NCI-H1930 (cell line): ENCODE measurements around the gene COIL.

Source experiments
- DNase-seq, 2 experiments: peaks; one replicate each; lab custom pipeline; 2025; lab: John Stamatoyannopoulos, UW

COIL gene

GRCh38 chr17:56909742-56910508 lies 50.9 kb downstream of the COIL start:
- DNase-seq = no peak

DNA sequence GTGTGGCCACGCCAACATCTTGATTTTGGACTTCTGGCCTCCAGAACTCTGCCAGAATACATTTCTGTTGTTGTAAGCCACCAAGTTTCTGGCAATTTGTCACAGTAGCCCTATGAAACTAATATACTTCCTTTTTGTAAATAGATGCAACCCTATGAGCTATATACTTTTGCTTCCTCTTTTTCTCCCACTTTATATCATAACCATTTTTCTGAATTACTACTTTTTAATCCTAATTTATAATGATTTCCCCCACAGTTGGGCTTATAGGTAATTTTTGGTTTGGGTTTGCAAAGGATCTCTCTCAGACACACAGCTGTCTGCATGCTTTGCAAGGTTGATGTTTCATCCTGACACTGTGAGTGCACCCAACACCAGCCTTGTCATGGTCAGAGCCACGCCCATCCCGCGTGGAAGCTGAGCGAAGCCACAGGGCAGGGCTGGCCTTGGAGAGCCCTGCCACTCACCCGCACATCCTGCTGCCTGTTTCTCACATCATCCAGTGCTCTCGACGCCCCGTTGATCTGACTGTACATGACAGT lies 52.8 kb downstream of the COIL start:
- no peak for DNase-seq

GRCh38 chr17:56903560-56903959 lies 57.3 kb downstream of the COIL start:
- no peak for DNase-seq

DNA sequence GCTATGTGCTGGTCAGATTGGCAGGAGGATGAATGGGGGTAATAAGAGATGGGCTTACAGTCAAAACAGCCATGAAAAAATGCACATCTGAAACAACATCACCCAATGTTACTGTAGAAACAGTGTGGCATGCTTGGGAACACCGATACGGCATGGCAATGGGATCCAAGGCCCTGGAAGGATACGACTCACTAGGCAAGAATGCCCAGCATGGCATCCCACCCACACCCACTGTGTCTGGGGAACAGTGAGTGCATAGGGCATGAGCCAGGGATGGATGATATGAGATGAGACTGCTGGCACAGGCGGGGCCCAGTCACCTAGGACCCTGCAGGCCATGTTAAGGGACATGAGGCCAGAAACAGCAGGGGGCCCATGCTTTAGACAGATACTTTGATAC lies 58.5 kb downstream of the COIL start:
- no peak for DNase-seq

- DNase-seq = no peak
Measured at GRCh38 chr17:56899403-56899802, 61.4 kb downstream of the COIL start.

DNA sequence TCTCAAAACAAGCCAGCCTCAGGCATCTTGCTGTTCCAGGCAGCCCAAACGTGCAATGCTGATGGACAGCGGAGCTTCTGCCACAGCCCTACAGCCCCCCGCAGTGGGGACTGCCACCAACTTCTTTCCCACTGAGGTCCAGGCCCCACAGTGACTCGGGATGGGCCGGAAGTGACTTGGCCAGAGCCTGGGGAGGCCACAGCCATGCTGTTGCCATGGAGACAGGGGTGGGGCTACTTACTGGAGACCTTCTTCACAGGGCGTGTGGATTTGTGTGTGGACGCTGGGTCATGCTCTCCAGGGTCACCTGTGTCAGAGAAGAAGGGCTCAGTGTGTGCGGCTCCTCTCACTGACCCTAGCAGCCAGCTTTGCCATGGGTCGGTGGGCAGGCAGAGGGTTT lies 62.0 kb downstream of the COIL start:
- DNase-seq = no peak

GRCh38 chr17:56897646-56898424 lies 63.0 kb downstream of the COIL start:
- DNase-seq = no peak

DNA sequence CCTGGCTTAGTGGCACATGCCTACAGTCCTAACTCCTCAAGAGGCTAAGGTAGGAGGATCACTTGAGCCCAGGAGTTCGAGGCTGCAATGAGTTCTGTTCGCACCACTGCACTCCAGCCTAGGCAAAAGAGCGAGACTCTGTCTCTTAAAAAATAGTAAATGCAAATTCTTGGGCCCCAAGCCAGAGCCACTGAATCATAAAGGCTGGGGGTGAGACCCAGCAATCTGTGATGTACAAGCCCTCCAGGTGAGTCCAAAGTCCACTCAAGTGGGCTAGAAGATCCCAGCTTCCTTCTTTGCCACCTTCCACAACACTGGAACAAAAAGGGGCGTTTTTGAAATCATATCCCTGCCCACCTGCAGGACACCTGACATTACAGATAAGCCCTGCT lies 63.9 kb downstream of the COIL start:
- DNase-seq = no peak

DNA sequence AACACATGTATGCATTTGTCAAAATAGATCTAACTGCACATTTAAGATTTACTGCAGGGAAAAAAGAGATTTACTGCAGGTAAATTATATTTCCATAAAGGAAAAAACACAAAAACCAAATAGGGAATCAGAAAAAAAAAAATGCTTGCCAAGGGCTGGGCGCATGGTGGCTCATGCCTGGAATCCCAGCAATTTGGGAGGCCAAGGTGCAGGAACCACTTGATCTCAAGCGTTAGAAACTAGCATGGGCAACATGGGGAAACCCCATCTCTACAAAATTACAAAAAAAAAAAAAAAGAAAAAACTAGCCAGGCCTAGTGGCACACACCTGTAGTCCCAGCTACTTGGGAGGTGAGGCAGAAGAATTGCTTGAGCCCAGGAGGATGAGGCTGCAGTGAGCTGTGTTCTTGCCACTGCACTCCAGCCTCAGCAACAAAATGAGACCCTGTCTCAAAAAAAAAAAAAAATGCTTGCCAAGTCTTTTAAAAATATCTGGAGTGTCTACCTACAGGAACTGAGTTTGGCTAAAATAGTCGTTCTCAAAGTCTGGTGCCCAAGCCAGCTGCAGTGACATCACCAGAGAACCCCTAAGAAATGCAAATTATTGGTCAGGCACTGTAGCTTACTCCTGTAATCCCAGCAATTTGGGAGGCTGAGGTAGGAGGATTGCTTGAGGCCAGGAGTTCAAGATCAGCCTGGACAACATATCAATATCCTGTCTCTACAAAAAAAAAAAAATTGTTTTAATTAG lies 64.5 kb downstream of the COIL start:
- DNase-seq = no peak

DNA sequence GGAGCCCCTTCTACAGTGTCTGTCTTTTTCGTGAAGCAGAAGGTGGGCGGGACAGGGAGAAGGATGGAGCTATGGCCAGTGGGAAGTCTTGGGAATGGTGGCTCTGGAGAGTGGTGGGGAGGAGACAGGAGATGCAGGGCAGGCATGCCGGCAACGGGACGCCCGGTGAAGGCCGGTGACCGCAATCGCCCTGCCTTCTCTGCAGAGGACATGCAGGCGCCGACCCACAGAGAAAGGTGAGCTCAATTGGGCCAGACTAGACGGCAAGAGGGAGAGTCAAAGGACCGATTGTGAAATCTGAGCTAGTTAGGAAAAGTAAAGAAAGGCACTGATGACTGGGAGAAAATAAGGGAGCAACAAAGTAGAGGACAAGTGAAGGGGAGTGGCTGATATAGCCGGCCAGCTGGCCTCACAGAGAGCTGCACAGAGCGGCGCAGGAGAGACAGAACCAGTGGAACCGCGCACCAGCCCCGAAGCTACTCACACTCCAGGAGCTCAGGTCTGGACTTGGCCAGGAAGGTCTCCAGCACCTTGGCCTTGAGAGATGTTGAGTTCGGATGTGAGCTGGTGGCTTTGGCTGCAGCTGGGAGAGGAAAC lies 65.9 kb downstream of the COIL start:
- no peak for DNase-seq

DNA sequence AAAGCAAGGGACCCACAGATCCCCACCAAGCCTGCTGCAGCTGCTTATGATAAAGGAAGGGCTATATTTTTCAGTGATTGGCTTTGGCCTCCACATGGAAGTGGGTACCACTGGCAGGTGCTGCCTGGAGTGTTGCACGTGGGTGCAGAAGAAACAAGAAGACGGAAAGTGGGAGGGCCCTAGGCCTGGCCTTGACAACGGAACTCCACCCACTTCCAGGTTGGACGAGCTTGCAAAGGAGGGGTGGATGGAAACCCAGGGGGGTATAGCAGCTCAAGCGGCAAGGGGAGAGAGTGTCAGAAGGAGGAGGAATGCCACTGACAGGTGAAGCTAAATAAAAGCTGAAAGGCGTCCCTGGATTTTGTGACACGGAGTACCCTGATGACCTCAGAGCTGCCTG lies 67.3 kb downstream of the COIL start:
- no peak for DNase-seq

DNA sequence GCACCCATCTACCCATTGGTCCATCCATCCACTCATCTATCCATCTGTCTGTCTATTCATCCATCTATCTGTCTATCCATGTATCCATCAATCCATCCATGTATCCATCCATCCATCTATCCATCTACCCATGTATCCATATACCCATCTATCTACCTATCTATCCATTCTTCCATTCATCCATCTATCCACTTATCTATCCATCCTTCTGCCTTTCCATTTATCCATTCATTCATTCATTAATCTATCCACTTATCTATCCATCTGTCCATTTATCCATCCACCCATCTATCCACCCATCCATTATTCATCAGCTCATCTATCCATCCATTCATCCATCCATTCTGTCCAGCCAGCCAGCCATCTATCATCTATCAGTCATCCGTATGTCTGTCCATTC lies 68.5 kb downstream of the COIL start:
- no peak for DNase-seq

DNA sequence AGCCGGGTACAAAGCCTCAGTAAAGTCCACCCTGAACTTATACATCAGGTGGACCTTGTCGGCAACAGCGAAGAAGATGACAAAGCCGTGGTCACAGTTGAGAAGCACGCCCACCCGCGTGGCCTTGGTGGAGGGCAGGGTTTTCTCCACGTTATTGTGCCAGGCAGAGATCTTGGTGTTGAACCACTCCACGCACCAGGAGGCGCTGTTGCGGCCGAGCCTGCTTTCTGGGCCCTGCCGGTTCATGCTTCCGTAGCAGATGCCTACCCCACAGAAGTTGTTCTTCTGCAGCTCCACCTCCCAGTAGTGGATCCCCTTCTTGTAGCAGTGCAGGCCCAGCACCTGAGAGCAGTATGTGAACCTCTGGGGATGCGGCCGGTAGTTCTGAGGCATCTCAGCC lies 69.1 kb downstream of the COIL start:
- DNase-seq = no peak

GRCh38 chr17:56890906-56891674 lies 69.8 kb downstream of the COIL start:
- DNase-seq = no peak

DNA sequence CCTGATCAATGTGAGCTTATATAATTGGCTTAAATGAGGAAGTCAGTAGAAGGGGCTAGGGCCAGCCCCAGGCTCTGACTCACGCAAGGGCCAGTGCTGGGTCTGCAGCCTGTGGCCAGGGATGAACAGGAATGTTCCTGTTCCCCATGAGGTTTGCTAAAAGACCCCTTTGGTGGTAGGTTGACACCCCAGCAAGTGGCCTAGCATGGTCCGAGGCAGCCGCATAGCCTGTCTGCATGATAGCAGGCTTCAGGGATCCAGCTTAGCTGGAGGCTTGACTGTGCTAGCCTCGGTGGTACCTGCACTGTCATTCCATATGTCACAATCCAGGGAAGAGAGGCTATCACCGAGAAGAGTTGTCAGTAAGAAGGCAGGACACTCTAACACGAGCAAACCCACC lies 70.5 kb downstream of the COIL start:
- DNase-seq = no peak
